NT2/D1 (cell line): Measurements from ENCODE around the gene FAF1.

ENCODE experiments used
- SUZ12 ChIP-seq: IDR thresholded peaks from 2 replicates; pipeline ENCODE4 v1.6.1; 2011; ENCODE audit not compliant: insufficient read length, insufficient read depth; ENCODE audit errors: extremely low read depth
- YY1 ChIP-seq: IDR thresholded peaks from 2 replicates; pipeline ENCODE4 v1.6.1; 2011; ENCODE audit not compliant: insufficient read length, insufficient read depth
- ZNF274 ChIP-seq: IDR thresholded peaks from 2 replicates; pipeline ENCODE4 v1.6.1; 2011; ENCODE audit warnings: mild to moderate bottlenecking, low read depth, low read length

GRCh38 chr1:50419192-50419906 lies 540.7 kb downstream of the FAF1 start:
- TF ChIP-seq YY1 (no peak), ZNF274 (no peak), SUZ12 (peak; percentile 100)
